HG02588 (cell line): Measurements from ENCODE around the gene LYSMD2.

Experiments
- ATAC-seq: cut with Tn5 transposase; IDR thresholded peaks from one replicate; pipeline ENCODE4 v1.9.1; 2021; ENCODE audit warnings: mild to moderate bottlenecking, moderate library complexity; ENCODE audit not compliant: unreplicated experiment

Gene LYSMD2

GRCh38 chr15:51752888-51753287 lies 15.4 kb upstream of the LYSMD2 start:
- ATAC-seq: no peak

- peak; percentile 37 for ATAC-seq
These were observed 14.5 kb upstream of the LYSMD2 start for GRCh38 chr15:51751697-51752683.

GRCh38 chr15:51750792-51751696 lies 13.6 kb upstream of the LYSMD2 start, which contains the start of gene TMOD2:
TMOD2 (plus strand) TSS chr15:51751597; CDS start chr15:51766442, 14,845 bp downstream.
- peak; percentile 76 for ATAC-seq

- no peak for ATAC-seq
These were observed 12.7 kb upstream of the LYSMD2 start for GRCh38 chr15:51750186-51750585.

GRCh38 chr15:51749307-51749706 lies 11.9 kb upstream of the LYSMD2 start:
- ATAC-seq: no peak

GRCh38 chr15:51739061-51739712 lies 1.7 kb upstream of the LYSMD2 start:
- ATAC-seq: no peak

- ATAC-seq: no peak
These were observed 1.1 kb upstream of the LYSMD2 start for GRCh38 chr15:51738553-51738952.

- ATAC-seq: peak; percentile 39
These were observed 519 bp downstream of the LYSMD2 start for GRCh38 chr15:51736751-51737521.

GRCh38 chr15:51736069-51736468 lies 1.4 kb downstream of the LYSMD2 start:
- ATAC-seq: no peak

GRCh38 chr15:51735228-51736010 lies 2.0 kb downstream of the LYSMD2 start:
- ATAC-seq: no peak

GRCh38 chr15:51732646-51733045 lies 4.8 kb downstream of the LYSMD2 start:
- ATAC-seq: no peak

GRCh38 chr15:51731549-51732267 lies 5.7 kb downstream of the LYSMD2 start:
- peak; percentile 59 for ATAC-seq

GRCh38 chr15:51727141-51727897 lies 10.1 kb downstream of the LYSMD2 start:
- no peak for ATAC-seq

GRCh38 chr15:51726302-51727073 lies 11.0 kb downstream of the LYSMD2 start:
- ATAC-seq: peak; percentile 77

- no peak for ATAC-seq
These were observed 12.8 kb downstream of the LYSMD2 start for GRCh38 chr15:51724673-51725072.

GRCh38 chr15:51724199-51724598 lies 13.3 kb downstream of the LYSMD2 start:
- no peak for ATAC-seq
